ENCODE results near the gene RPL38.
A peak's percentile ranks its signal among the peaks of the same experiment; 100 is the strongest.

RPL38 gene

GRCh38 chr17:74202938-74203337 is 540 bp upstream of the RPL38 start:
- in situ Hi-C loops (cut with HindIII; ENCODE audit: low pct_ligation_motif_present, low pct_unique_long_range_greater_than_20kb, low sequenced_read_pairs), result no loop called here
- DNase-seq, result no peak

GRCh38 chr17:74204474-74204873 is 996 bp downstream of the RPL38 start:
- in situ Hi-C loops (cut with HindIII; ENCODE audit: low pct_ligation_motif_present, low pct_unique_long_range_greater_than_20kb, low sequenced_read_pairs), result no loop called here
- no peak for DNase-seq

- in situ Hi-C loops (cut with HindIII; ENCODE audit: low pct_ligation_motif_present, low pct_unique_long_range_greater_than_20kb, low sequenced_read_pairs), result no loop called here
- no peak for DNase-seq
Observed at GRCh38 chr17:74205274-74205673, 1.8 kb downstream of the RPL38 start.

GRCh38 chr17:74206332-74206818 is 2.9 kb downstream of the RPL38 start:
- no peak for DNase-seq
- in situ Hi-C loops (cut with HindIII; ENCODE audit: low pct_ligation_motif_present, low pct_unique_long_range_greater_than_20kb, low sequenced_read_pairs), result no loop called here

GRCh38 chr17:74210191-74211140 is 7.0 kb downstream of the RPL38 start:
- in situ Hi-C loops (cut with HindIII; ENCODE audit: low pct_ligation_motif_present, low pct_unique_long_range_greater_than_20kb, low sequenced_read_pairs), result no loop called here
- DNase-seq, result peak; percentile 76

GRCh38 chr17:74211141-74211911 is 7.8 kb downstream of the RPL38 start:
- in situ Hi-C loops (cut with HindIII; ENCODE audit: low pct_ligation_motif_present, low pct_unique_long_range_greater_than_20kb, low sequenced_read_pairs), result no loop called here

GRCh38 chr17:74211912-74212208 is 8.4 kb downstream of the RPL38 start:
- in situ Hi-C loops (cut with HindIII; ENCODE audit: low pct_ligation_motif_present, low pct_unique_long_range_greater_than_20kb, low sequenced_read_pairs), result no loop called here

More at GRCh38 chr17:74211141-74211911, 7.8 kb downstream of the RPL38 start:
- DNase-seq, result no peak

GRCh38 chr17:74212209-74212912 is 8.9 kb downstream of the RPL38 start:
- in situ Hi-C loops (cut with HindIII; ENCODE audit: low pct_ligation_motif_present, low pct_unique_long_range_greater_than_20kb, low sequenced_read_pairs), result no loop called here
- no peak for DNase-seq

More at GRCh38 chr17:74211912-74212208, 8.4 kb downstream of the RPL38 start:
- DNase-seq, result no peak

GRCh38 chr17:74212913-74213791 is 9.7 kb downstream of the RPL38 start, which contains the start of gene TTYH2:
Gene TTYH2 (plus strand): TSS chr17:74213571. CDS start chr17:74213588, 17 bp downstream.
- peak; percentile 88 for DNase-seq
- in situ Hi-C loops (cut with HindIII; ENCODE audit: low pct_ligation_motif_present, low pct_unique_long_range_greater_than_20kb, low sequenced_read_pairs), result no loop called here

GRCh38 chr17:74213861-74214391 is 10.4 kb downstream of the RPL38 start:
- no peak for DNase-seq
- in situ Hi-C loops (cut with HindIII; ENCODE audit: low pct_ligation_motif_present, low pct_unique_long_range_greater_than_20kb, low sequenced_read_pairs), result no loop called here

GRCh38 chr17:74214484-74215341 is 11.2 kb downstream of the RPL38 start:
- no peak for DNase-seq
- in situ Hi-C loops (cut with HindIII; ENCODE audit: low pct_ligation_motif_present, low pct_unique_long_range_greater_than_20kb, low sequenced_read_pairs), result no loop called here

- in situ Hi-C loops (cut with HindIII; ENCODE audit: low pct_ligation_motif_present, low pct_unique_long_range_greater_than_20kb, low sequenced_read_pairs), result no loop called here
- no peak for DNase-seq
Observed at GRCh38 chr17:74215342-74215727, 11.9 kb downstream of the RPL38 start.

- no peak for DNase-seq
- in situ Hi-C loops (cut with HindIII; ENCODE audit: low pct_ligation_motif_present, low pct_unique_long_range_greater_than_20kb, low sequenced_read_pairs), result no loop called here
Observed at GRCh38 chr17:74216505-74216904, 13.0 kb downstream of the RPL38 start.

- in situ Hi-C loops (cut with HindIII; ENCODE audit: low pct_ligation_motif_present, low pct_unique_long_range_greater_than_20kb, low sequenced_read_pairs), result no loop called here
- no peak for DNase-seq
Observed at GRCh38 chr17:74217037-74217730, 13.7 kb downstream of the RPL38 start.

- in situ Hi-C loops (cut with HindIII; ENCODE audit: low pct_ligation_motif_present, low pct_unique_long_range_greater_than_20kb, low sequenced_read_pairs), result no loop called here
Observed at GRCh38 chr17:74217888-74218287, 14.4 kb downstream of the RPL38 start.

GRCh38 chr17:74218436-74218835 is 15.0 kb downstream of the RPL38 start:
- no peak for DNase-seq
- in situ Hi-C loops (cut with HindIII; ENCODE audit: low pct_ligation_motif_present, low pct_unique_long_range_greater_than_20kb, low sequenced_read_pairs), result no loop called here

More at GRCh38 chr17:74217888-74218287, 14.4 kb downstream of the RPL38 start:
- no peak for DNase-seq
